HG03575 (cell line): ENCODE data around the gene KDM5B.

Experiments
- ATAC-seq: cut with Tn5 transposase; IDR thresholded peaks from one replicate; pipeline ENCODE4 v1.9.1; 2021; ENCODE audit not compliant: unreplicated experiment, insufficient number of reproducible peaks, low FRiP score; ENCODE audit errors: extremely low read depth

The KDM5B gene

GRCh38 chr1:202697038-202697437, 111.2 kb downstream of the KDM5B start:
- no peak for ATAC-seq

GRCh38 chr1:202694314-202694713, 113.9 kb downstream of the KDM5B start:
- ATAC-seq, result no peak

- ATAC-seq, result no peak
Observed at GRCh38 chr1:202692959-202693555, 115.2 kb downstream of the KDM5B start.

GRCh38 chr1:202691816-202692215, 116.4 kb downstream of the KDM5B start:
- ATAC-seq, result no peak

GRCh38 chr1:202689493-202690342, 118.5 kb downstream of the KDM5B start:
- no peak for ATAC-seq

- ATAC-seq, result no peak
Observed at GRCh38 chr1:202689082-202689481, 119.1 kb downstream of the KDM5B start.

- ATAC-seq, result no peak
Observed at GRCh38 chr1:202688401-202688800, 119.8 kb downstream of the KDM5B start.

- no peak for ATAC-seq
Observed at GRCh38 chr1:202687798-202688197, 120.4 kb downstream of the KDM5B start.

GRCh38 chr1:202687370-202687769, 120.9 kb downstream of the KDM5B start:
- no peak for ATAC-seq

GRCh38 chr1:202685641-202686040, 122.6 kb downstream of the KDM5B start:
- ATAC-seq, result no peak

GRCh38 chr1:202684716-202685115, 123.5 kb downstream of the KDM5B start:
- no peak for ATAC-seq

GRCh38 chr1:202683029-202683428, 125.2 kb downstream of the KDM5B start:
- ATAC-seq, result no peak

GRCh38 chr1:202682477-202682876, 125.7 kb downstream of the KDM5B start:
- ATAC-seq, result no peak

GRCh38 chr1:202681736-202682420, 126.3 kb downstream of the KDM5B start:
- ATAC-seq, result no peak

- no peak for ATAC-seq
Observed at GRCh38 chr1:202680586-202681352, 127.5 kb downstream of the KDM5B start.

GRCh38 chr1:202679406-202680177, 128.6 kb downstream of the KDM5B start:
- ATAC-seq, result no peak

GRCh38 chr1:202677433-202677832, 130.8 kb downstream of the KDM5B start:
- no peak for ATAC-seq
